IMR-90 (cell line): ENCODE data around the gene SESN1. TPM values are rescaled to one million over a fixed set of nuclear protein-coding genes. Genes with fewer than 3 reads are reported as not detected.

Experiments used
- ATAC-seq: fragments of 200-7000 bp; cut with Tn5 transposase; 2 replicates; pipeline ENCODE4 v1.9.1; 2020; ENCODE audit warnings: low read depth, mild to moderate bottlenecking, moderate library complexity
- BruUV-seq: library from RNA; stranded (reverse); fragments of 400-500 nt; replicated peaks from 2 replicates; lab custom pipeline; 2021; lab: Mats Ljungman, UMichigan
- CTCF ChIA-PET: fragments of 300-600 bp; formaldehyde crosslinking; extraction: SDS; loops from one replicate; lab custom pipeline; 2021; ENCODE audit warnings: antibody characterized with exemption; lab: Yijun Ruan, JAX
- POLR2A ChIA-PET: fragments of 300-600 bp; sonication (Branson Sonifier 250); formaldehyde crosslinking; loops from one replicate; lab custom pipeline; 2022; ENCODE audit warnings: antibody characterized with exemption; ENCODE audit not compliant: unreplicated experiment; lab: Charles Lee
- DNase-seq: peaks from one replicate; pipeline ENCODE4 v3.0.0; 2013
- H2AFZ ChIP-seq: replicated peaks from 2 replicates; pipeline ENCODE3; 2013; ENCODE audit warnings: low read length, mild to moderate bottlenecking; ENCODE audit not compliant: poor library complexity
- H2AK5ac ChIP-seq: 2 replicates; pipeline ENCODE4 v1.6.1; 2013; ENCODE audit warnings: low read depth, low read length, inconsistent platforms
- H2AK9ac ChIP-seq: replicated peaks from 2 replicates; pipeline ENCODE3; 2013; ENCODE audit warnings: mild to moderate bottlenecking, low read depth, low read length, moderate library complexity; ENCODE audit not compliant: poor library complexity
- H2BK120ac ChIP-seq: 2 replicates; pipeline ENCODE4 v1.6.1; 2013; ENCODE audit warnings: low read depth, low read length, inconsistent platforms
- H2BK15ac ChIP-seq: 3 replicates; pipeline ENCODE4 v1.6.1; 2013; ENCODE audit warnings: low read depth, low read length, inconsistent platforms
- H2BK20ac ChIP-seq: 2 replicates; pipeline ENCODE4 v1.6.1; 2013; ENCODE audit warnings: low read depth, mild to moderate bottlenecking, inconsistent platforms, low read length, moderate library complexity
- H2BK5ac ChIP-seq: 2 replicates; pipeline ENCODE4 v1.6.1; 2013; ENCODE audit warnings: mild to moderate bottlenecking, low read depth, low read length, inconsistent platforms; ENCODE audit not compliant: poor library complexity, severe bottlenecking
- H3K14ac ChIP-seq: replicated peaks from 2 replicates; pipeline ENCODE4 v1.6.1; 2013; ENCODE audit warnings: low read depth, low read length, inconsistent platforms
- H3K18ac ChIP-seq: 2 replicates; pipeline ENCODE4 v1.6.1; 2013; ENCODE audit warnings: low read depth, low read length, control low read depth
- H3K23ac ChIP-seq: 2 replicates; pipeline ENCODE4 v1.6.1; 2013; ENCODE audit warnings: low read depth, low read length, inconsistent platforms
- H3K27ac ChIP-seq: 2 replicates; pipeline ENCODE4 v1.5.1; 2013; ENCODE audit warnings: mild to moderate bottlenecking, control low read depth, low read length; ENCODE audit not compliant: insufficient read depth
- H3K27me3 ChIP-seq: 2 replicates; pipeline ENCODE4 v1.6.1; 2013; ENCODE audit warnings: low read length; ENCODE audit not compliant: control insufficient read depth, insufficient read depth
- H3K36me3 ChIP-seq: 2 replicates; pipeline ENCODE4 v1.6.1; 2013; ENCODE audit warnings: low read length, mixed read lengths; ENCODE audit not compliant: control insufficient read depth, insufficient read depth
- H3K4ac ChIP-seq: 2 replicates; pipeline ENCODE4 v1.6.1; 2013; ENCODE audit warnings: low read depth, low read length, inconsistent platforms
- H3K4me1 ChIP-seq: 2 replicates; pipeline ENCODE4 v1.6.1; 2013; ENCODE audit warnings: low read length, mixed read lengths; ENCODE audit not compliant: control insufficient read depth, insufficient read depth
- H3K4me2 ChIP-seq: 2 replicates; pipeline ENCODE4 v1.6.1; 2013; ENCODE audit warnings: low read depth, mild to moderate bottlenecking, control low read depth, low read length, moderate library complexity
- H3K4me3 ChIP-seq: 2 replicates; pipeline ENCODE4 v1.5.1; 2013; ENCODE audit warnings: low read depth, mild to moderate bottlenecking, control low read depth, low read length, moderate library complexity; ENCODE audit not compliant: insufficient read depth
- H3K56ac ChIP-seq: 2 replicates; pipeline ENCODE4 v1.6.1; 2013; ENCODE audit warnings: low read length, inconsistent platforms; ENCODE audit not compliant: insufficient read depth; ENCODE audit errors: extremely low read depth
- H3K79me1 ChIP-seq, 2 experiments: 2 replicates each; pipeline ENCODE4 v1.6.1; 2013; ENCODE audit warnings: low read length in 2 of 2, inconsistent platforms in 1 of 2, low read depth in 1 of 2
- H3K9ac ChIP-seq: 2 replicates; pipeline ENCODE4 v1.6.1; 2013; ENCODE audit warnings: low read depth, low read length, control low read depth
- H3K9me1 ChIP-seq: 2 replicates; pipeline ENCODE4 v1.6.1; 2013; ENCODE audit warnings: low read length, inconsistent platforms; ENCODE audit not compliant: insufficient read depth
- H3K9me3 ChIP-seq: 2 replicates; pipeline ENCODE4 v1.6.1; 2013; ENCODE audit warnings: low read length; ENCODE audit not compliant: control insufficient read depth, insufficient read depth
- H4K20me1 ChIP-seq: 2 replicates; pipeline ENCODE4 v1.6.1; 2013; ENCODE audit warnings: low read length, inconsistent platforms; ENCODE audit not compliant: insufficient read depth
- H4K5ac ChIP-seq: 2 replicates; pipeline ENCODE4 v1.6.1; 2013; ENCODE audit warnings: mild to moderate bottlenecking, low read depth, low read length, control low read depth
- H4K8ac ChIP-seq, 2 experiments: 2 replicates each; pipeline ENCODE4 v1.6.1; 2013; ENCODE audit warnings: low read depth in 2 of 2, low read length in 2 of 2, control low read depth in 1 of 2, inconsistent platforms in 1 of 2
- H4K91ac ChIP-seq: 2 replicates; pipeline ENCODE4 v1.6.1; 2013; ENCODE audit warnings: low read depth, low read length, inconsistent platforms; ENCODE audit not compliant: insufficient read depth
- CEBPB ChIP-seq: IDR thresholded peaks from 2 replicates; pipeline ENCODE4 v1.6.1; 2012; ENCODE audit warnings: low read depth, low read length, improper control_type of control experiment
- CHD1 ChIP-seq: IDR thresholded peaks from 2 replicates; pipeline ENCODE4 v1.6.1; 2012; ENCODE audit warnings: low read depth, low read length, improper control_type of control experiment
- NFE2L2 ChIP-seq: fragments of 150-350 bp; IDR thresholded peaks from 2 replicates; pipeline ENCODE4 v1.6.1; 2016; ENCODE audit warnings: low read depth, mild to moderate bottlenecking, low read length
- RAD21 ChIP-seq: IDR thresholded peaks from 2 replicates; pipeline ENCODE4 v1.6.1; 2012; ENCODE audit warnings: low read length, improper control_type of control experiment
- RCOR1 ChIP-seq: IDR thresholded peaks from 2 replicates; pipeline ENCODE4 v1.6.1; 2012; ENCODE audit warnings: mild to moderate bottlenecking, low read length, improper control_type of control experiment; ENCODE audit not compliant: insufficient replicate concordance
- RFX5 ChIP-seq: IDR thresholded peaks from 2 replicates; pipeline ENCODE4 v1.8.0; 2012; ENCODE audit warnings: low read depth, mild to moderate bottlenecking, low read length, moderate library complexity
- WGBS, 2 experiments: methylation state at CpG; one replicate each; pipeline versions ENCODE4 v1.1.5 to v1.1.7; 2013; ENCODE audit warnings: missing lambda C conversion rate in 2 of 2; ENCODE audit not compliant: insufficient read length in 1 of 2; ENCODE audit errors: extremely low coverage in 2 of 2; 5-methylcytosine and 5-hydroxymethylcytosine counted together
- dilution Hi-C: fragments of 300-500 bp; cut with HindIII; formaldehyde crosslinking; loops from one replicate; pipeline ENCODE4 v1.14.3; 2018; ENCODE audit warnings: low sequenced_read_pairs; ENCODE audit not compliant: unreplicated experiment
- in situ Hi-C: fragments of 300-500 bp; cut with MboI; formaldehyde crosslinking; loops from 3 replicates; pipeline ENCODE4 v1.14.3; 2019; ENCODE audit warnings: low sequenced_read_pairs, inconsistent platforms, mixed read lengths
- intact Hi-C: fragments of 100-400 bp; cut with micrococcal nuclease; formaldehyde crosslinking; loops from 2 replicates; pipeline ENCODE4 v1.10.0; 2022
- polyA plus RNA-seq, 3 experiments: library from polyadenylated mRNA; depleted of rRNA; stranded (reverse); fragments of >200 nt; gene quantifications; 2 replicates each; pipeline ENCODE4 v1.2.3, GENCODE V29; 2012; ENCODE audit warnings: low replicate concordance in 1 of 3
- total RNA-seq: library from RNA; depleted of rRNA; stranded (reverse); fragments of >200 nt; gene quantifications from 2 replicates; pipeline ENCODE4 v1.2.3, GENCODE V29; 2012
- TF ChIP-seq, protein P1 (sequence below): fragments of 150-350 bp; IDR thresholded peaks from 2 replicates; pipeline ENCODE4 v1.6.1; 2016; ENCODE audit warnings: low read depth, mild to moderate bottlenecking, low read length, moderate library complexity, borderline replicate concordance

SESN1 gene
- total and polyA plus RNA-seq, 2 of the 4 experiments (the other 2 are of a cell fraction): 9.7 to 16.7 TPM

- Histone ChIP-seq H2BK5ac (no peak overlapping the region), H4K8ac (no peak overlapping the region), H3K4me1 (peaks cover 2% of the 10 kb centered on the region; the same call in 1 of the 2 replicates), H2AK9ac (no peak overlapping the region), H4K5ac (no peak overlapping the region), H3K4me2 (no peak overlapping the region), H2BK120ac (no peak overlapping the region), H3K18ac (no peak overlapping the region), H4K20me1 (no peaks in the 10 kb centered on the region; the same call in 1 of the 2 replicates), H3K14ac (no peak overlapping the region), H2AK5ac (no peak overlapping the region), H3K4me3 (no peak overlapping the region), H3K27ac (no peak overlapping the region), H2AFZ (no peak overlapping the region), H4K91ac (no peak overlapping the region), H3K36me3 (no peaks in the 10 kb centered on the region), H3K23ac (no peak overlapping the region), H3K79me1 (no peaks in the 10 kb centered on the region; a peak in 1 of 4 replicates), H2BK20ac (no peak overlapping the region), H3K27me3 (no peaks in the 10 kb centered on the region), H3K9ac (no peak overlapping the region), H3K9me1 (no peaks in the 10 kb centered on the region; the same call in none of the 2 replicates), H3K9me3 (no peaks in the 10 kb centered on the region), H3K4ac (no peak overlapping the region), H3K56ac (no peak overlapping the region), H2BK15ac (no peak overlapping the region)
- TF ChIP-seq, protein P1, sequence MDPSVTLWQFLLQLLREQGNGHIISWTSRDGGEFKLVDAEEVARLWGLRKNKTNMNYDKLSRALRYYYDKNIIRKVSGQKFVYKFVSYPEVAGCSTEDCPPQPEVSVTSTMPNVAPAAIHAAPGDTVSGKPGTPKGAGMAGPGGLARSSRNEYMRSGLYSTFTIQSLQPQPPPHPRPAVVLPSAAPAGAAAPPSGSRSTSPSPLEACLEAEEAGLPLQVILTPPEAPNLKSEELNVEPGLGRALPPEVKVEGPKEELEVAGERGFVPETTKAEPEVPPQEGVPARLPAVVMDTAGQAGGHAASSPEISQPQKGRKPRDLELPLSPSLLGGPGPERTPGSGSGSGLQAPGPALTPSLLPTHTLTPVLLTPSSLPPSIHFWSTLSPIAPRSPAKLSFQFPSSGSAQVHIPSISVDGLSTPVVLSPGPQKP: no peak
- TF ChIP-seq CEBPB (no peak), RCOR1 (no peak), CHD1 (no peak), RAD21 (no peak), RFX5 (no peak), NFE2L2 (no peak)
- dilution Hi-C loops (no loop called here), intact Hi-C loops (no loop called here), in situ Hi-C loops (no loop called here)
- ATAC-seq: no peak
- no TSS peak for BruUV-seq
- CTCF ChIA-PET: no interaction called here
- POLR2A ChIA-PET: no interaction called here
- WGBS, 2 experiments: no CpG with 5 or more reads among the region's 1 CpG
- DNase-seq: no peak
Measured at GRCh38 chr6:109029313-109029712, 65.3 kb downstream of the SESN1 start.
